K562 (cell line): Measurements from ENCODE around the gene TRIM33. TPM values are rescaled to one million over a fixed set of nuclear protein-coding genes. Genes with fewer than 3 reads are reported as not detected.

Source experiments
- BRD9 ChIP-seq: fragments of 450-650 bp; IDR thresholded peaks from 2 replicates; pipeline ENCODE4 v1.6.1; 2018; ENCODE audit warnings: low read depth; ENCODE audit not compliant: partially characterized antibody
- DACH1 ChIP-seq: fragments of 450-650 bp; IDR thresholded peaks from 2 replicates; pipeline ENCODE4 v1.6.1; 2018; ENCODE audit not compliant: partially characterized antibody
- MEF2A ChIP-seq: IDR thresholded peaks from 2 replicates; pipeline ENCODE4 v1.6.1; 2011; ENCODE audit warnings: low read depth, mild to moderate bottlenecking, low read length, moderate library complexity; ENCODE audit not compliant: control insufficient read depth
- OTX1 ChIP-seq: fragments of 450-650 bp; formaldehyde crosslinking; IDR thresholded peaks from 2 replicates; pipeline ENCODE4 v1.4.0; 2022; ENCODE audit warnings: mild to moderate bottlenecking
- RB1 ChIP-seq: fragments of 450-650 bp; IDR thresholded peaks from 2 replicates; pipeline ENCODE4 v1.6.1; 2017; ENCODE audit warnings: low read depth, mild to moderate bottlenecking
- RHOXF2B ChIP-seq: fragments of 250-450 bp; sonication (Bioruptor Pico); conservative IDR thresholded peaks from 2 replicates; pipeline ENCODE4 v1.5.1; 2021
- SIX5 ChIP-seq, 2 experiments: IDR thresholded peaks; 2 replicates each; pipeline ENCODE4 v1.6.1; 2011; ENCODE audit warnings: low read length in 2 of 2, borderline replicate concordance in 1 of 2, low read depth in 1 of 2, mild to moderate bottlenecking in 1 of 2, moderate library complexity in 1 of 2; ENCODE audit not compliant: insufficient read depth in 1 of 2
- ZNF586 ChIP-seq: fragments of 450-650 bp; formaldehyde crosslinking; conservative IDR thresholded peaks from 2 replicates; pipeline ENCODE4 v1.4.0; 2020; ENCODE audit warnings: mild to moderate bottlenecking, moderate library complexity
- polyA plus RNA-seq, 8 experiments: library from polyadenylated mRNA; depleted of rRNA in 4 of 8; stranded (reverse) in 5 of 8; unstranded in 3 of 8; fragments of >200 nt; fragmentation: Nextera tagmentation in 2 of 8; fragmentation: Illumina TruSeq in 1 of 8; extraction: Ambion mirVana in 2 of 8; extraction: Trizol in 1 of 8; gene quantifications; 2 replicates each; pipeline versions ENCODE4 v1.2.1 to v1.2.3, GENCODE V29; 2011 to 2014; ENCODE audit warnings: inconsistent platforms in 1 of 8, missing spikeins in 1 of 8
- total RNA-seq, 7 experiments: library from RNA; depleted of rRNA in 6 of 7; stranded (reverse); fragments of >200 nt in 6 of 7; fragmentation: Illumina TruSeq in 2 of 7; extraction: Trizol in 2 of 7; gene quantifications; 2 replicates each; pipeline versions ENCODE4 v1.2.1 to v1.2.3, GENCODE V29; 2011 to 2021; ENCODE audit warnings: low replicate concordance in 1 of 7
- TF ChIP-seq, protein P1 (sequence below), 2 experiments: fragments of 450-650 bp in 1 of 2; sonication (generic) in 1 of 2; formaldehyde crosslinking in 1 of 2; IDR thresholded peaks in 1 of 2; conservative IDR thresholded peaks in 1 of 2; 2 replicates each; pipeline versions ENCODE4 v1.6.1 to v1.8.1; 2016 to 2023; ENCODE audit warnings: mild to moderate bottlenecking in 2 of 2, moderate library complexity in 2 of 2, inconsistent platforms in 1 of 2, missing genetic modification reagents in 1 of 2
- TF ChIP-seq, protein P2 (sequence below): fragments of 250-450 bp; sonication (Bioruptor Pico); IDR thresholded peaks from 2 replicates; pipeline ENCODE4 v1.6.1; 2021; ENCODE audit warnings: mild to moderate bottlenecking
- TF ChIP-seq, protein P3 (sequence below), 2 experiments: fragments of 450-650 bp; IDR thresholded peaks; 2 replicates each; pipeline ENCODE4 v1.6.1; 2016; ENCODE audit warnings: mild to moderate bottlenecking in 2 of 2, borderline replicate concordance in 1 of 2, low read depth in 1 of 2, moderate library complexity in 1 of 2
- TF ChIP-seq, protein P4 (sequence below): fragments of 450-650 bp; IDR thresholded peaks from 2 replicates; pipeline ENCODE4 v1.6.1; 2017; ENCODE audit warnings: antibody characterized with exemption, mild to moderate bottlenecking

Gene TRIM33
- total and polyA plus RNA-seq, 9 of the 15 experiments (the other 6 are each of a cell fraction or from before 2014, with no cell fraction given): 9.3 to 58.4 (median 40.2) TPM

DNA sequence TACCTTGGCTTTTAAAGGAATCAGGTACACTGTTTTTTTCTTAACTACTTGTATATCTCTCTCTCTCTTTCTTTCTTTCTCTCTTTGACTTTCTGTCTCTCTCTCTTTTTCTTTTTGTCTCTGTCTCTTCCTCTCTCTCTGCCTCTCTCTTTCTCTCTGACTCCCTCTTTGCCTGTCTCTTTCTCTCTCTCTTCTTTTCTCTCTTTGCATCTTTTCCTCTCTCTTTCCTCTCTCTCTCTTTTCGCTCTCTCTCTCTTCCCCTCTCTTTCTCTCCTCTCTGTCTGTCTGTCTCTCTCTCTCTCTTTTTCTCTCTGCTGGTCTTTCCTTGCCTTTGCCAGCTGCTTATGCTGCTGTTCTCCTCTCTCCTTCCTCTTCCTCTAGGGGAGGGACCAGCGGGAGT is 143.2 kb downstream of the TRIM33 start (continued):
- TF ChIP-seq, protein P1, sequence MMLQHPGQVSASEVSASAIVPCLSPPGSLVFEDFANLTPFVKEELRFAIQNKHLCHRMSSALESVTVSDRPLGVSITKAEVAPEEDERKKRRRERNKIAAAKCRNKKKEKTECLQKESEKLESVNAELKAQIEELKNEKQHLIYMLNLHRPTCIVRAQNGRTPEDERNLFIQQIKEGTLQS (IDR thresholded peaks at IDR 0.05): no peak
- TF ChIP-seq, protein P1 (CRISPR knock-in tag; conservative IDR thresholded peaks at IDR 0.05): no peak
- TF ChIP-seq, protein P2, sequence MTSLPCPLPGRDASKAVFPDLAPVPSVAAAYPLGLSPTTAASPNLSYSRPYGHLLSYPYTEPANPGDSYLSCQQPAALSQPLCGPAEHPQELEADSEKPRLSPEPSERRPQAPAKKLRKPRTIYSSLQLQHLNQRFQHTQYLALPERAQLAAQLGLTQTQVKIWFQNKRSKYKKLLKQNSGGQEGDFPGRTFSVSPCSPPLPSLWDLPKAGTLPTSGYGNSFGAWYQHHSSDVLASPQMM (CRISPR knock-in tag): no peak
- no peak for TF ChIP-seq MEF2A
- no peak for TF ChIP-seq BRD9
- no peak for TF ChIP-seq RHOXF2B
- TF ChIP-seq, protein P3, sequence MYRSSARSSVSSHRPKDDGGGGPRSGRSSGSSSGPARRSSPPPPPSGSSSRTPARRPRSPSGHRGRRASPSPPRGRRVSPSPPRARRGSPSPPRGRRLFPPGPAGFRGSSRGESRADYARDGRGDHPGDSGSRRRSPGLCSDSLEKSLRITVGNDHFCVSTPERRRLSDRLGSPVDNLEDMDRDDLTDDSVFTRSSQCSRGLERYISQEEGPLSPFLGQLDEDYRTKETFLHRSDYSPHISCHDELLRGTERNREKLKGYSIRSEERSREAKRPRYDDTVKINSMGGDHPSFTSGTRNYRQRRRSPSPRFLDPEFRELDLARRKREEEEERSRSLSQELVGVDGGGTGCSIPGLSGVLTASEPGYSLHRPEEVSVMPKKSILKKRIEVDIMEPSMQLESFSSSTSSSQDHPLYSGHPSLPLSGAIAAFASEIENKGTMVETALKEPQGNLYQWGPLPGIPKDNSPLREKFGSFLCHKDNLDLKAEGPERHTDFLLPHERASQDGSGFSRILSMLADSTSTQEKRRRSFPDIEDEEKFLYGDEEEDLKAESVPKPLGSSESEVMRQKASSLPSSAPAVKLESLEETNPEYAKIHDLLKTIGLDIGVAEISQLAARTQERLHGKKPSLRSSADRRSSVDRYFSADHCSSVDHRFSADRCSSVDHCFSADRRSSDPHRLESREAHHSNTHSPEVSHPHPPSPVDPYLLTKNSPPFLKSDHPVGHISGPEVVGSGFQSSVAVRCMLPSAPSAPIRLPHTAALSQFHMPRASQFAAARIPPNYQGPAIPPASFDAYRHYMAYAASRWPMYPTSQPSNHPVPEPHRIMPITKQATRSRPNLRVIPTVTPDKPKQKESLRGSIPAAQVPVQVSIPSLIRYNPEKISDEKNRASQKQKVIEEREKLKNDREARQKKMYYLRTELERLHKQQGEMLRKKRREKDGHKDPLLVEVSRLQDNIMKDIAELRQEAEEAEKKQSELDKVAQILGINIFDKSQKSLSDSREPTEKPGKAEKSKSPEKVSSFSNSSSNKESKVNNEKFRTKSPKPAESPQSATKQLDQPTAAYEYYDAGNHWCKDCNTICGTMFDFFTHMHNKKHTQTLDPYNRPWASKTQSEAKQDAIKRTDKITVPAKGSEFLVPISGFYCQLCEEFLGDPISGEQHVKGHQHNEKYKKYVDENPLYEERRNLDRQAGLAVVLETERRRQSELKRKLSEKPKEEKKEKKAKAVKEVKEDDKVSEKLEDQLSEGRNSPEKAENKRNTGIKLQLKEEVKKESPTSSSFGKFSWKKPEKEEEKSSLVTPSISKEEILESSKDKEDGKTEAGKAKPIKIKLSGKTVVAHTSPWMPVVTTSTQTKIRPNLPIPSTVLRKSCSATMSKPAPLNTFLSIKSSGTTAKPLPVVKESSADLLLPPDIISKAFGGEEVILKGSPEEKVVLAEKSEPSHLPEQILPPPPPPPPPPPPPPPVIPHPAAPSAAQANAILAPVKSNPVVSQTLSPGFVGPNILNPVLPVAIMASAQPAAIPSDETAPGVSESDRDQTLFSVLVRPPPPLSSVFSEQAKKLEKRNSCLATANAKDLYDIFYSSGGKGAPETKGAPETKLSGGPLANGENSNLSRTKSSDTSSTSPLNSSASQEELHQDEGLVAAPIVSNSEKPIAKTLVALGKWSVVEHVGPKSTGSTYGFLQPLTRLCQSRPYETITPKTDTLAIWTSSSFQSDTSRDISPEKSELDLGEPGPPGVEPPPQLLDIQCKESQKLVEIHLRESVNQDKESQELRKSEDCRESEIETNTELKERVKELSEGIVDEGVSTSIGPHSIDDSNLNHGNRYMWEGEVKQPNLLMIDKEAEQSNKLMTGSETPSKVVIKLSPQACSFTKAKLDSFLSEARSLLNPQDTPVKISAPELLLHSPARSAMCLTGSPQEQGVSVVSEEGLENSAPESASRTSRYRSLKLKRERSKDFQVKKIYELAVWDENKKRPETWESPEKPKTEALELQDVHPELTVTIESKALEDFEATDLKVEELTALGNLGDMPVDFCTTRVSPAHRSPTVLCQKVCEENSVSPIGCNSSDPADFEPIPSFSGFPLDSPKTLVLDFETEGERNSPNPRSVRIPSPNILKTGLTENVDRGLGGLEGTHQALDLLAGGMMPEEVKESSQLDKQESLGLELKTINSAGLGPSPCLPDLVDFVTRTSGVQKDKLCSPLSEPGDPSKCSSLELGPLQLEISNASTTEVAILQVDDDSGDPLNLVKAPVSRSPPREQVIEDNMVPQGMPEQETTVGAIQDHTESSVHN (IDR thresholded peaks at IDR 0.05; ENCODE audit: borderline replicate concordance in 1 of 2, low read depth in 1 of 2): no peak
- no peak for TF ChIP-seq RB1
- TF ChIP-seq SIX5 (IDR thresholded peaks at IDR 0.05; ENCODE audit: borderline replicate concordance in 1 of 2, insufficient read depth in 1 of 2, low read depth in 1 of 2, low read length in 2 of 2): no peak
- no peak for TF ChIP-seq DACH1
- no peak for TF ChIP-seq ZNF586 (CRISPR knock-in tag)
- TF ChIP-seq, protein P4, sequence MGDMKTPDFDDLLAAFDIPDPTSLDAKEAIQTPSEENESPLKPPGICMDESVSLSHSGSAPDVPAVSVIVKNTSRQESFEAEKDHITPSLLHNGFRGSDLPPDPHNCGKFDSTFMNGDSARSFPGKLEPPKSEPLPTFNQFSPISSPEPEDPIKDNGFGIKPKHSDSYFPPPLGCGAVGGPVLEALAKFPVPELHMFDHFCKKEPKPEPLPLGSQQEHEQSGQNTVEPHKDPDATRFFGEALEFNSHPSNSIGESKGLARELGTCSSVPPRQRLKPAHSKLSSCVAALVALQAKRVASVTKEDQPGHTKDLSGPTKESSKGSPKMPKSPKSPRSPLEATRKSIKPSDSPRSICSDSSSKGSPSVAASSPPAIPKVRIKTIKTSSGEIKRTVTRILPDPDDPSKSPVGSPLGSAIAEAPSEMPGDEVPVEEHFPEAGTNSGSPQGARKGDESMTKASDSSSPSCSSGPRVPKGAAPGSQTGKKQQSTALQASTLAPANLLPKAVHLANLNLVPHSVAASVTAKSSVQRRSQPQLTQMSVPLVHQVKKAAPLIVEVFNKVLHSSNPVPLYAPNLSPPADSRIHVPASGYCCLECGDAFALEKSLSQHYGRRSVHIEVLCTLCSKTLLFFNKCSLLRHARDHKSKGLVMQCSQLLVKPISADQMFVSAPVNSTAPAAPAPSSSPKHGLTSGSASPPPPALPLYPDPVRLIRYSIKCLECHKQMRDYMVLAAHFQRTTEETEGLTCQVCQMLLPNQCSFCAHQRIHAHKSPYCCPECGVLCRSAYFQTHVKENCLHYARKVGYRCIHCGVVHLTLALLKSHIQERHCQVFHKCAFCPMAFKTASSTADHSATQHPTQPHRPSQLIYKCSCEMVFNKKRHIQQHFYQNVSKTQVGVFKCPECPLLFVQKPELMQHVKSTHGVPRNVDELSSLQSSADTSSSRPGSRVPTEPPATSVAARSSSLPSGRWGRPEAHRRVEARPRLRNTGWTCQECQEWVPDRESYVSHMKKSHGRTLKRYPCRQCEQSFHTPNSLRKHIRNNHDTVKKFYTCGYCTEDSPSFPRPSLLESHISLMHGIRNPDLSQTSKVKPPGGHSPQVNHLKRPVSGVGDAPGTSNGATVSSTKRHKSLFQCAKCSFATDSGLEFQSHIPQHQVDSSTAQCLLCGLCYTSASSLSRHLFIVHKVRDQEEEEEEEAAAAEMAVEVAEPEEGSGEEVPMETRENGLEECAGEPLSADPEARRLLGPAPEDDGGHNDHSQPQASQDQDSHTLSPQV: no peak
- TF ChIP-seq OTX1 (CRISPR knock-in tag): peak; percentile 74; the same call in 1 of the 2 replicates
